A673 (cell line): Measurements from ENCODE around the gene ERI3. TPM values are rescaled to one million over a fixed set of nuclear protein-coding genes. Genes with fewer than 3 reads are reported as not detected.

ENCODE experiments used
- BruUV-seq: library from RNA; stranded (reverse); fragments of 400-500 nt; replicated peaks from 2 replicates; lab custom pipeline; 2021; lab: Mats Ljungman, UMichigan
- CTCF ChIA-PET: fragments of 300-600 bp; sonication (Branson Sonifier 250); formaldehyde crosslinking; loops from one replicate; lab custom pipeline; 2022; ENCODE audit warnings: antibody characterized with exemption; lab: Charles Lee
- POLR2A ChIA-PET: fragments of 300-600 bp; sonication (Branson Sonifier 250); formaldehyde crosslinking; loops from one replicate; lab custom pipeline; 2022; ENCODE audit warnings: antibody characterized with exemption; ENCODE audit not compliant: low non-redundant PET; lab: Charles Lee
- DNase-seq: peaks from one replicate; pipeline ENCODE4 v3.0.0-alpha.2; 2015; ENCODE audit warnings: low spot score
- H3K27ac ChIP-seq: fragments of 200-600 bp; sonication (generic); 2 replicates; pipeline ENCODE4 v1.5.1; 2016; ENCODE audit warnings: mixed run types, low read depth, mild to moderate bottlenecking, mixed read lengths, antibody characterized with exemption, low read length; ENCODE audit not compliant: poor library complexity, severe bottlenecking
- H3K27me3 ChIP-seq: fragments of 200-600 bp; sonication (generic); replicated peaks from 2 replicates; pipeline ENCODE4 v1.6.1; 2017; ENCODE audit warnings: mixed run types, low read depth, mild to moderate bottlenecking, mixed read lengths, antibody characterized with exemption, low read length; ENCODE audit not compliant: insufficient read depth, poor library complexity
- H3K36me3 ChIP-seq: fragments of 200-600 bp; sonication (generic); 2 replicates; pipeline ENCODE4 v1.6.1; 2016; ENCODE audit warnings: mixed run types, mild to moderate bottlenecking, mixed read lengths, antibody characterized with exemption, low read length; ENCODE audit not compliant: insufficient read depth, poor library complexity, severe bottlenecking
- H3K4me1 ChIP-seq: fragments of 200-600 bp; sonication (generic); 2 replicates; pipeline ENCODE4 v1.6.1; 2017; ENCODE audit warnings: mixed run types, mild to moderate bottlenecking, mixed read lengths, antibody characterized with exemption, low read length; ENCODE audit not compliant: insufficient read depth, poor library complexity, severe bottlenecking
- H3K4me3 ChIP-seq: fragments of 200-600 bp; sonication (generic); 2 replicates; pipeline ENCODE4 v1.5.1; 2016; ENCODE audit warnings: low read depth, mixed run types, mild to moderate bottlenecking, mixed read lengths, low read length; ENCODE audit not compliant: poor library complexity, severe bottlenecking
- H3K9me3 ChIP-seq: fragments of 200-600 bp; sonication (generic); 2 replicates; pipeline ENCODE4 v1.6.1; 2016; ENCODE audit warnings: mixed run types, low read depth, mild to moderate bottlenecking, mixed read lengths, antibody characterized with exemption, low read length; ENCODE audit not compliant: poor library complexity, severe bottlenecking
- CTCF ChIP-seq: fragments of 300-800, 200-600 bp; sonication (generic); conservative IDR thresholded peaks from 2 replicates; pipeline ENCODE4 v1.5.1; 2017; ENCODE audit warnings: low read depth, mild to moderate bottlenecking, antibody characterized with exemption, low read length, moderate library complexity, mixed read lengths
- EZH2 ChIP-seq: fragments of 200-600 bp; sonication (generic); IDR thresholded peaks from 2 replicates; pipeline ENCODE4 v1.6.1; 2017; ENCODE audit warnings: borderline replicate concordance, low read depth, mild to moderate bottlenecking, mixed read lengths, antibody characterized with exemption, low read length; ENCODE audit not compliant: poor library complexity, severe bottlenecking
- intact Hi-C: fragments of 100-400 bp; cut with micrococcal nuclease; formaldehyde crosslinking; loops from one replicate; pipeline ENCODE4 v1.10.0; 2022; ENCODE audit not compliant: unreplicated experiment
- total RNA-seq: library from RNA; stranded (reverse); gene quantifications from 2 replicates; pipeline ENCODE4 v1.2.3, GENCODE V29; 2021

The ERI3 gene
- total RNA-seq, 1 experiment from 2014 or later = 97.9 TPM

GRCh38 chr1:44282704-44283426, 72.2 kb downstream of the ERI3 start:
- Histone ChIP-seq H3K27me3 (no peaks in the 10 kb centered on the region), H3K9me3 (no peaks in the 10 kb centered on the region), H3K4me1 (no peaks in the 10 kb centered on the region), H3K27ac (no peak overlapping the region), H3K36me3 (peaks cover 26% of the 10 kb centered on the region), H3K4me3 (no peak overlapping the region)
- ChIA-PET POLR2A (no interaction called here), CTCF (no interaction called here)
- DNase-seq = no peak
- TF ChIP-seq EZH2 = no peak
- intact Hi-C loops = no loop called here
- no TSS peak for BruUV-seq

GRCh38 chr1:44281962-44282703, 72.9 kb downstream of the ERI3 start:
- no TSS peak for BruUV-seq
- POLR2A ChIA-PET = no interaction called here
- CTCF ChIA-PET = no interaction called here

GRCh38 chr1:44276901-44277300, 78.2 kb downstream of the ERI3 start:
- no TSS peak for BruUV-seq

More at GRCh38 chr1:44281962-44282703, 72.9 kb downstream of the ERI3 start:
- Histone ChIP-seq H3K9me3 (no peaks in the 10 kb centered on the region), H3K4me3 (no peak overlapping the region), H3K4me1 (no peaks in the 10 kb centered on the region), H3K27ac (no peak overlapping the region), H3K27me3 (no peaks in the 10 kb centered on the region), H3K36me3 (peaks cover 19% of the 10 kb centered on the region)
- TF ChIP-seq EZH2 = no peak
- TF ChIP-seq CTCF = no peak
- intact Hi-C loops = no loop called here
- DNase-seq = no peak

More at GRCh38 chr1:44276901-44277300, 78.2 kb downstream of the ERI3 start:
- intact Hi-C loops = no loop called here
- POLR2A ChIA-PET = no interaction called here
- no peak overlapping the region for H3K4me3 ChIP-seq
- H3K4me1 ChIP-seq = peaks cover 21% of the 10 kb centered on the region
- H3K27ac ChIP-seq = no peak overlapping the region
- TF ChIP-seq CTCF (no peak), EZH2 (no peak)
- CTCF ChIA-PET = no interaction called here
- DNase-seq = no peak
- no peaks in the 10 kb centered on the region for H3K36me3 ChIP-seq
- no peaks in the 10 kb centered on the region for H3K9me3 ChIP-seq
- no peaks in the 10 kb centered on the region for H3K27me3 ChIP-seq
